Dermis blood vessel endothelial cell (primary cell): ENCODE data around the gene PPDPF. TPM values are rescaled to one million over a fixed set of nuclear protein-coding genes. Genes with fewer than 3 reads are reported as not detected.
"Not testable (repeated sequence)": the region's sequence is repeated elsewhere in the genome, so short reads cannot be mapped to it uniquely, and the experiment has no call there.

Experiments
- DNase-seq: peaks from one replicate; pipeline ENCODE4 v3.0.0; 2010
- total RNA-seq: library from RNA; depleted of rRNA; stranded (reverse); fragments of >200 nt; gene quantifications from 2 replicates; pipeline ENCODE4 v1.2.3, GENCODE V29; 2014

PPDPF gene
- total RNA-seq, 1 donor from 2014 or later, result 19.9 TPM

- DNase-seq, result no peak
These were observed 19.4 kb upstream of the PPDPF start for GRCh38 chr20:63500902-63501817.

DNA sequence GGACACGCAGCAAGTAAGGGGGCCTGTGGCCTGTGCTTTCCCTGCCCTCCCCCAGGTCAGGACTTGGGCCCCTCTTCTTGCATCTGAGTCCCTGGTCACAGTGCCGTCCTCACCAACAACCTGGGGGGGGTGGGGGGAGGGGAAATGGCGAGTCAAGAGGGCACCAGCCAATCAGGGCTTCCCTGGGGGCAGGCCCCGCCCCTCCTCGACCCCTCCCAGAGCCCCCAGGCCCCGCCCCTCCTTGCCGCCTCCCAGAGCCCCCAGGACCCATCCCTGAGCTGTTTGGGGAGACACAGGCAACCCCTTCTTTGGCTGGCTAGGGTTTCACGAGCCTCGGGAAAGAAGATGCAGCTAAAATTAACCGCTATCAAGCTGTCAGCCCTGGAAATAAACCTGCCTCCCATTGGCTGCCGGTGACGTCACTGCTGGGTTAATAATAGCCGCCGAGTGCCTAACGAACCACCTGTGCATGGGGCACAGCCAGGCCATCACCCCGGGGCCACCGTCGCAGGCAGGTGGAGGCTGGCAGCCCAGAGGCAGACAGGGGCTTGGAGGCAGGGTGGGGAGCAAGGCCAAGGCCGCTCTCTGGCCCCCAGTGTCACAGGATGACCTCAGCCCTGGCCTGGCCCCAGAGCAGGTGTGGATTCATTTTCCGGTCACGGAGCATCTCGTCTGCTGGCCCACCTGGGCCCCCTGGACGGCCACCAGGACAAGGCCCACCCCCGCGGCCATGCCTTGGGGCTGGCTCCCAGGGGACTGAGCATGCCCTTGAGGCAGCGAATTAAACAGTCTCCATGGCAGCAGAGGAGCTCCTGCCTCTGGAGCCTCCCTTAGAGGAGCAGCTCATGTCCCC, 18.5 kb upstream of the PPDPF start:
- peak; percentile 22 for DNase-seq

DNA sequence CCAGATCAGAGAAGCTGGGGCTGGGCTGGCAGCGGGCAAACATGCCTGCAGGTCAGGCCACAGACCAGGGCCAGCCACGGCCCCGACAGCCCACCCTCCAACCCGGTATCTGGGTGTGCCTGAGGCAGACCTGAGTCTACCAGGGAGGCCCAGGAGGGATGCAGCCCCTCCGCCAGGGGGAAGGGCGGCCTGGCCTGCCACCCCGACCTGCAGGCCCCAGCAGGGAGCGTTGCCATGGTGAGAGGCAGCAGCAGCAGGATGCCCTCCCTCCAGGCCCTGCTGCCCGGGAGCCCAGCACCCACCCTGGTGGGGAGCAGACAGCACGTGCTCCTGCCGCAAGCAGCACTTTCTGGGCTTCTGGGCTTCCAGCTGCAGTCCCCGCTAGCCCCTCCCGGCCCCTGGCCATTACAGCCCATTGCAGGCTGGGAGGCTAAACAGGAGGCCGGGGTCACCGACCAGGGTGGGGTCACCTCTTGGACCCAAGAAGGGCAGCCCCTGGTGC, 17.8 kb upstream of the PPDPF start:
- DNase-seq, result no peak

DNA sequence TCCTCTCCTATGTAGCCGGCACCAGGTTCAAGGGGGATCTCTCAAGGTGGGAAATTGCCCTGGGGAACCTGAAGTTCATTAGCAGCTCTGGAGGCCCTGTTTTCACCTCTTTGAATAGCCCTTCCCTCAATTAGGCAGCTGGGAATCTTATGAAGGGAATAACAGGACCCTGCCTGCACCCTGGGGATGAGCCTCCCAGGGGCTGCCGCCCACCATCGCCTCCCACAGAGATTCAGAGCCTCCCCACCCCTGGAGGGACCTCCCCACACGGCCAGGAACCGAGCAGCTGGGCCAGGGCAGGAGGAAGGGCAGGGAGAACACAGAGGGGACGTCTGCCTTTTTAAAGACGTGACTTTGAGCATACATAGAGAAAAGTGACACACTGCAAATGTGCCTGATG, 17.0 kb upstream of the PPDPF start:
- DNase-seq, result no peak

DNA sequence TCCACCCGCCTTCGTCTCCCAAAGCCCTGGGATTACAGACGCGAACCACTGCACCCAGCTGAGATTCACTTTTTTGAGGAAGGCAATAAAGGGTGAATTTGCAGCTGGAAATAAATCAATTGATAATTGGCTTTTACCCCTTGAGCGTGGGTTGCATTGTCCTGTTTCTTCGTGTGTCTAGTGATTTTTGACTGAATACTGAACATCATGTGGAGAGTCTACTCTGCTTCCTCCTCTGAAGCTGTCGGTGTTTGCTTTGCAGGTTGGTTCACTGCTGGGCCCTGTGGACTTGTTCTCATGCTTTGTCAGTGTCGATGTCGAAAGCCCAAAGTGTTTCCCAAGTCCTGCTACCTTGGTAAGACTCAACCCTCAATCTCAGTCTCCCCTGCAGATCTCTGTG, 15.9 kb upstream of the PPDPF start:
- DNase-seq, result no peak

DNA sequence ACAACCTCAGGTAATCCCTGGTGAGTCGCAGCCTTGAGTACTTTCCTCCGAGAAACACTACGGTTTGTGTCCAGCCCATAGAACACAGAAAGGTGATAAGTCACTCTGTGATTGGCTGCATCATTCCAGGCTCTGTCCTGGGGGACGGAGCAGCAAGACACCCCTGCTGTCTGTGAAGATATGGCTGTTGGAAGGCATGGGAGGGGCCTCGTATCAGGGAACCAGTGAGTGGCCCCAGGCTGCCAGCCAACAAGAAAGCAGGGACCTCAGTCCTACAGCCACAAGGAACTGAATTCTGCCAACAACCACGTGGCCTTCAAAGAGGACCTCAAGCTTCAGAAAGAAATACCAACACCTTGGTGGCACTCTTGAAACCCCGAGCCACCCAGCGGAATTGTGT, 15.3 kb upstream of the PPDPF start:
- DNase-seq, result no peak

DNA sequence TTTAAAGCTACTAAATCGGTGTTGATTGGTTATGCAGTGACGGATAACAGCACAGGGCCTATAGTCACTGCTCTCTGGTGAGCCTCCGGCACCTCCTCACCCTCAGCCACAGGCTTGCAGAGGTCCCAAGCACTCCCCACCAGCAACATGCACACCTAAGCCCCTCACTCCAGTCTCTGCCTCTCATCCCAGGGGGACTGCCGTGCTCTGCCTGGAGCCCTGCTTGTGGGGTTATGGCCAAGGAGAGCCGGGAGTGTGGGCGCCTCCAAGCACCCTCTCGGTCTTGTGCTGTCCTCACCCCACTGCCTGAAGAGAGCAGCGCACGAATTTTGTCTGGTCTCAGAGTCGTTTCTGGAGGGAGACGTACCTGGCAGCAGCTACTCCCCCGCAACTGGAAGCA, 14.8 kb upstream of the PPDPF start:
- no peak for DNase-seq

- DNase-seq, result no peak
These were observed 13.4 kb upstream of the PPDPF start for GRCh38 chr20:63507083-63507743.

DNA sequence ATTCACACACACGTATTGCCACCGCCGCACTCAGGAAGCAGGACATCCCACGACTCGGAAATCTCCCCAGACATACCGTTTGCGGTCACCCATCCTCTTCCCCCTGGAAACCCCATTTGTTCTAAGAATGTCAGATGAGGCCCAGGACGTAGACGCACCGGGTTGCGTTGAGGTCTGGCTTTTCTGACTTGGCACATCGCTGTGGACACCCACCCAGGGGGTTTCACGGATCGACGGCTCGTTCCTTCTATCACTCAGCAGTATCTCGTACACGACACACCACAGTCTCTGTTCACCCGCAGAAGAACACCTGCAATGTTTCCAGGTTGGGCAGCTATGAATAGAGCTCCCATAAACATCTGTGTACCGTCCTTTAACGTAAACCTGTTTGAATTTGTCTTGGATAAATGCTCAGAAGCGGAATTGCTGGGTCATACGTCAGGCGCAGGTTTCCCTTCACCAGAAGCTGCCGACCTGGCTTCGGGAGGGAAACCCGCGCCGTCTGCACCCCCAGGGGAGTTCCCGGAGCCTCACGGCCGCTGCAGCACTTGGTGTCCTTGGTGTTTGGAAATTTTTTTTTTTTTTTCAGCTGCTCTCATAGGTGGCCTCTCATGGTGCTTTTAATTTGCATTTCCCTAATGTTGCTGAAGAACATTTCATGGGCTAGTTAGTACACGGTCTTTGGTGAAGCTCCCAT, 12.3 kb upstream of the PPDPF start:
- no peak for DNase-seq

- DNase-seq, result no peak
These were observed 11.4 kb upstream of the PPDPF start for GRCh38 chr20:63509088-63509564.

GRCh38 chr20:63513207-63513606, 7.4 kb upstream of the PPDPF start:
- DNase-seq, result no peak

DNA sequence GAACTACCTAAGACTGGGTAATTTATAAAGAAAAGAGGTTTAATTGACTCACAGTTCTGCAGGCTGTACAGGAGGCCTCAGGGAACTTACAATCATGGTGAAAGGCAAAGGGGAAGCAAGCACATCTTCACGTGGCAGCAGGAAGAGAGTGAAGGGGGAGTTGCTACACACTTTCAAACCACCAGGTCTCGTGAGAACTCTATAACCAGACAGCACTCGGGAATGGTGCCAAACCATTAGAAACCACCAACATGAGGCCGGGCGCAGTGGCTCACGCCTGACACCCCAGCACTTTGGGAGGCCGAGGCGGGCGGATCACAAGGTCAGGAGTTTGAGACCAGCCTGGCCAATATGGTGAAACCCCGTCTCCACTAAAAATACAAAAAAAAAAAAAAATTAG, 6.0 kb upstream of the PPDPF start:
- not testable (repeated sequence) for DNase-seq

- no peak for DNase-seq
These were observed 2.9 kb upstream of the PPDPF start for GRCh38 chr20:63517376-63518309.

- DNase-seq, result no peak
These were observed 2.2 kb upstream of the PPDPF start for GRCh38 chr20:63518351-63518861.

GRCh38 chr20:63518946-63519667, 1.5 kb upstream of the PPDPF start:
- DNase-seq, result no peak

DNA sequence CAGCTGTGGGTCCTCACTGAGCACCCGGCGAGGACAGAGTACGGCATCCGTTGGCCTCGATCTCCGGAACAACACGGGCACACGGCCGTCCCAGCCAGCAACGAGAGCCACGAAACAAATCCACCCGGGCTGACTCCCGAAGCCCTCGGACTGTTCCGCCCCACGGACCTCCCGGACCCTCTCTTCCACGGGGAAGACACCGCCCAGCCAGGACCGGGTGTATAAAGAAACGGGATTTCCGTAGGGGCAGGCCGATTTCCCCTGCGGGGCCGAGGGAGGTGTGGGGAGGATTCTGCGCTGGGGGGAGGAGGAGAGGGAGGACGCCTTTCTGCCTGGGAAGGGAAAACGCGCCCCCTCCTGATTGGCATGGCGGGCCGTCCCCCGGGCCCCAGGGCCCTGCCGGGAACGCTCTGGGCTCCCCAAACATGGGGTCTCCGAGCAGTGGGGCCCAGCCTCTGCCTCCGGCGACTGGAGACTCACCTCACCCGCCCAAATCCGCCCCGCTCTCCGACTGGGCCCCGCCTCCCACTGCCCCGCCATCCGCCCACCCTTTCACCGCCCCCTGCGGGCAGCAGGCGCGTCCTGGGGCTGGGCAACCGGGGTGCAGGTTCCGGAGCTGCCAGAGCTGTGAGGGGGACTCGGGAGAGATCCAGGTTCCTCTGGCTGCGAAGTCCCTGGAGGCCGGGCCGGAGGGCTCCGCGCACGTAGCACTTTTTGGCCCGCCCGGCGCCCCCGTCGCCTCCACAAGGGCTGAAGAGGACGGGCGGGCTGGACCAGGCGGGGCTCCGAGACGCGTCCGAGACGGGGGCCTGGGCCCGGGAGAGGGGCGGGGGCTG, 679 bp upstream of the PPDPF start:
- DNase-seq, result peak; percentile 50

DNA sequence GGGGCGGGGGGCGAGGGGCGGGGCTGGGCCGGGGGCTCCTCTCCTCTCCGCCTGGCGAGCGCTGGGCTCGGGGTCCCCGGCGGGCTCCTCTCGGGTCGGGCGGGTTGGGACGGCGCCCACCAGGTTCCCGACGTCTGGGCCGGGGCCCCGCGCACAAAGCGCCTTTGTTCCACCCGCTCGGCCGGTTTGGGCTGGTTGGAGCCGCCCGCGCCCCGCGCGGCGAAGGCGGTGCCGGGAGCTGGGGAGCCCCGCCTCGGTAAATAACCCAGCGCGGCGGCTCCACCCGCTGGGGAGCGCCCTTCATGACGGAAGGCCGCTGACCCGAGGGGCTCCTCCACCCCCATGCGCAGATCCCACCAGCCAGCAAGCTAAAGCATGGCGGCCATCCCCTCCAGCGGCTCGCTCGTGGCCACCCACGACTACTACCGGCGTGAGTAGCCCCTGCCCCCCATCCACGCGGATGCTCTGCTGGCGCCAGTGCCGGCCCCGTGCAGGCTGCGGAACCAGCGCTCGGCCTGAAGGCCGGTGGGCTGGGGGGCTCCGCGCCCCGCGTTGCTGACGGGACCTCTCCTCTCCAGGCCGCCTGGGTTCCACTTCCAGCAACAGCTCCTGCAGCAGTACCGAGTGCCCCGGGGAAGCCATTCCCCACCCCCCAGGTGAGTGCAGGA, 503 bp downstream of the PPDPF start:
- peak; percentile 57 for DNase-seq

DNA sequence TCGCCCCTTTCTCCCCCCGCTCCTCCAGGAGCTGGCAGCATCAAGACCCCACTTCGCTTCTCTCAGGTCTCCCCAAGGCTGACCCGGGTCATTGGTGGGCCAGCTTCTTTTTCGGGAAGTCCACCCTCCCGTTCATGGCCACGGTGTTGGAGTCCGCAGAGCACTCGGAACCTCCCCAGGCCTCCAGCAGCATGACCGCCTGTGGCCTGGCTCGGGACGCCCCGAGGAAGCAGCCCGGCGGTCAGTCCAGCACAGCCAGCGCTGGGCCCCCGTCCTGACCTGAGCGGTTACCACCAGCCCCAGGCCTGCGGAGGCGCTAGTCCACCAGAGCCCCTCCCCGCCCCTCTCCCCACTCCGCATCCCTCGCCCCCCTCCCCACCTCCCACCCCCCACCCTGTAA, 1.0 kb downstream of the PPDPF start:
- peak; percentile 33 for DNase-seq
